ENCODE measurements around the gene DCDC2C.

GRCh38 chr2:3807853-3808252 is 104.5 kb downstream of the DCDC2C start:
- TF ChIP-seq, protein P1, sequence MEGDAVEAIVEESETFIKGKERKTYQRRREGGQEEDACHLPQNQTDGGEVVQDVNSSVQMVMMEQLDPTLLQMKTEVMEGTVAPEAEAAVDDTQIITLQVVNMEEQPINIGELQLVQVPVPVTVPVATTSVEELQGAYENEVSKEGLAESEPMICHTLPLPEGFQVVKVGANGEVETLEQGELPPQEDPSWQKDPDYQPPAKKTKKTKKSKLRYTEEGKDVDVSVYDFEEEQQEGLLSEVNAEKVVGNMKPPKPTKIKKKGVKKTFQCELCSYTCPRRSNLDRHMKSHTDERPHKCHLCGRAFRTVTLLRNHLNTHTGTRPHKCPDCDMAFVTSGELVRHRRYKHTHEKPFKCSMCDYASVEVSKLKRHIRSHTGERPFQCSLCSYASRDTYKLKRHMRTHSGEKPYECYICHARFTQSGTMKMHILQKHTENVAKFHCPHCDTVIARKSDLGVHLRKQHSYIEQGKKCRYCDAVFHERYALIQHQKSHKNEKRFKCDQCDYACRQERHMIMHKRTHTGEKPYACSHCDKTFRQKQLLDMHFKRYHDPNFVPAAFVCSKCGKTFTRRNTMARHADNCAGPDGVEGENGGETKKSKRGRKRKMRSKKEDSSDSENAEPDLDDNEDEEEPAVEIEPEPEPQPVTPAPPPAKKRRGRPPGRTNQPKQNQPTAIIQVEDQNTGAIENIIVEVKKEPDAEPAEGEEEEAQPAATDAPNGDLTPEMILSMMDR (IDR thresholded peaks at IDR 0.05; ENCODE audit: low read depth, low read length), result no peak
- TF ChIP-seq EZH2phosphoT487 (IDR thresholded peaks at IDR 0.05; ENCODE audit: low read depth), result no peak
